Effector CD8-positive, alpha-beta T cell (primary cell): Measurements from ENCODE around the gene ELOVL6.
"Not testable (repeated sequence)": the region's sequence is repeated elsewhere in the genome, so short reads cannot be mapped to it uniquely, and the experiment has no call there.

ENCODE experiments used
- DNase-seq: peaks from one replicate; lab custom pipeline; 2025; lab: John Stamatoyannopoulos, UW

The ELOVL6 gene

GRCh38 chr4:110124711-110125110 lies 73.7 kb downstream of the ELOVL6 start:
- DNase-seq, result no peak

- DNase-seq, result no peak
Measured at GRCh38 chr4:110122201-110122600, 76.2 kb downstream of the ELOVL6 start.

GRCh38 chr4:110120506-110120905 lies 77.9 kb downstream of the ELOVL6 start:
- DNase-seq, result no peak

GRCh38 chr4:110119880-110120279 lies 78.5 kb downstream of the ELOVL6 start:
- no peak for DNase-seq

- no peak for DNase-seq
Measured at GRCh38 chr4:110119337-110119736, 79.1 kb downstream of the ELOVL6 start.

GRCh38 chr4:110112056-110112455 lies 86.4 kb downstream of the ELOVL6 start:
- no peak for DNase-seq

- no peak for DNase-seq
Measured at GRCh38 chr4:110109455-110109854, 89.0 kb downstream of the ELOVL6 start.

GRCh38 chr4:110108960-110109359 lies 89.5 kb downstream of the ELOVL6 start:
- DNase-seq, result no peak

GRCh38 chr4:110108422-110108821 lies 90.0 kb downstream of the ELOVL6 start:
- no peak for DNase-seq

GRCh38 chr4:110107866-110108265 lies 90.5 kb downstream of the ELOVL6 start:
- DNase-seq, result no peak

GRCh38 chr4:110106931-110107296 lies 91.5 kb downstream of the ELOVL6 start:
- no peak for DNase-seq

GRCh38 chr4:110104661-110105060 lies 93.8 kb downstream of the ELOVL6 start:
- DNase-seq, result no peak

GRCh38 chr4:110099638-110100037 lies 98.8 kb downstream of the ELOVL6 start:
- DNase-seq, result no peak

- no peak for DNase-seq
Measured at GRCh38 chr4:110096405-110096804, 102.0 kb downstream of the ELOVL6 start.

GRCh38 chr4:110092646-110093045 lies 105.8 kb downstream of the ELOVL6 start:
- no peak for DNase-seq

- no peak for DNase-seq
Measured at GRCh38 chr4:110091434-110092140, 106.8 kb downstream of the ELOVL6 start.

- no peak for DNase-seq
Measured at GRCh38 chr4:110088670-110089069, 109.7 kb downstream of the ELOVL6 start.

GRCh38 chr4:110087070-110087708 lies 111.2 kb downstream of the ELOVL6 start:
- no peak for DNase-seq

GRCh38 chr4:110085131-110085530 lies 113.3 kb downstream of the ELOVL6 start:
- no peak for DNase-seq

GRCh38 chr4:110084154-110084553 lies 114.3 kb downstream of the ELOVL6 start:
- no peak for DNase-seq

GRCh38 chr4:110078148-110078547 lies 120.3 kb downstream of the ELOVL6 start:
- not testable (repeated sequence) for DNase-seq

GRCh38 chr4:110076828-110077227 lies 121.6 kb downstream of the ELOVL6 start:
- not testable (repeated sequence) for DNase-seq

- DNase-seq, result no peak
Measured at GRCh38 chr4:110075891-110076290, 122.5 kb downstream of the ELOVL6 start.
